A549 (cell line): Measurements from ENCODE around the gene DAD1. TPM values are rescaled to one million over a fixed set of nuclear protein-coding genes. Genes with fewer than 3 reads are reported as not detected.
"Not testable (repeated sequence)": the region's sequence is repeated elsewhere in the genome, so short reads cannot be mapped to it uniquely, and the experiment has no call there.

Experiments
- ATAC-seq, 2 experiments: fragments of 200-7000 bp in 1 of 2; fragments of >200 bp in 1 of 2; cut with Nextera tagmentation in 1 of 2; cut with Tn5 transposase in 1 of 2; 3 replicates each; pipeline versions ENCODE4 v1.8.0 to v1.9.1; 2018 to 2020; ENCODE audit warnings: mild to moderate bottlenecking in 1 of 2, moderate library complexity in 1 of 2
- CTCF ChIA-PET: fragments of 300-600 bp; sonication (Branson Sonifier 250); formaldehyde crosslinking; extraction: SDS; loops from one replicate; lab custom pipeline; 2021; ENCODE audit warnings: antibody characterized with exemption, inconsistent platforms; lab: Yijun Ruan, JAX
- POLR2A ChIA-PET: fragments of 350-600 bp; formaldehyde crosslinking; extraction: SDS; loops from one replicate; lab custom pipeline; 2021; ENCODE audit warnings: antibody characterized with exemption, inconsistent platforms; lab: Yijun Ruan, JAX
- DNase-seq, 2 experiments: peaks; one replicate each; pipeline versions ENCODE4 v3.0.0 to v3.0.0-alpha.2; 2011 to 2016; ENCODE audit warnings: low read depth in 1 of 2, low spot score in 1 of 2
- FAIRE-seq: peaks from 2 replicates; lab custom pipeline; 2011; peaks lifted over from hg19 to GRCh38; lab: Jason Lieb, UNC
- H3K27ac ChIP-seq, 2 experiments: fragments of >200 bp; sonication (Bioruptor Twin); formaldehyde crosslinking; 3 replicates each; pipeline ENCODE4 v1.5.1; 2016 to 2017
- H3K4me1 ChIP-seq: fragments of >200 bp; sonication (Bioruptor Twin); formaldehyde crosslinking; 3 replicates; pipeline ENCODE4 v1.6.1; 2016
- H3K4me2 ChIP-seq: fragments of >200 bp; sonication (Bioruptor Twin); formaldehyde crosslinking; 3 replicates; pipeline ENCODE4 v1.6.1; 2016
- H3K4me3 ChIP-seq: fragments of >200 bp; sonication (Bioruptor Twin); formaldehyde crosslinking; 3 replicates; pipeline ENCODE4 v1.5.1; 2016
- H3K9me3 ChIP-seq: fragments of >200 bp; sonication (Bioruptor Twin); formaldehyde crosslinking; 3 replicates; pipeline ENCODE4 v1.6.1; 2016
- EHF ChIP-seq: fragments of 250-450 bp; sonication (Bioruptor Pico); IDR thresholded peaks from 2 replicates; pipeline ENCODE4 v1.5.0; 2020; ENCODE audit warnings: mild to moderate bottlenecking
- HDAC2 ChIP-seq: fragments of 200-600 bp; sonication (generic); IDR thresholded peaks from 2 replicates; pipeline ENCODE4 v1.6.1; 2016
- HEYL ChIP-seq: fragments of 250-450 bp; sonication (Bioruptor Pico); IDR thresholded peaks from 2 replicates; pipeline ENCODE4 v1.8.0; 2021; ENCODE audit warnings: mild to moderate bottlenecking, moderate library complexity
- HOXA7 ChIP-seq: fragments of 250-450 bp; sonication (Bioruptor Pico); IDR thresholded peaks from 2 replicates; pipeline ENCODE4 v1.5.0; 2020; ENCODE audit warnings: mild to moderate bottlenecking, moderate library complexity
- HOXB5 ChIP-seq: fragments of 250-450 bp; sonication (Bioruptor Pico); IDR thresholded peaks from 2 replicates; pipeline ENCODE4 v1.5.0; 2020; ENCODE audit warnings: mild to moderate bottlenecking, moderate library complexity
- JUN ChIP-seq, 2 experiments: fragments of >200 bp; sonication (Bioruptor Twin); formaldehyde crosslinking; IDR thresholded peaks; 2 replicates in 1 of 2; 3 replicates in 1 of 2; pipeline ENCODE4 v1.6.1; 2016 to 2017
- JUNB ChIP-seq: fragments of >200 bp; sonication (Bioruptor Twin); formaldehyde crosslinking; IDR thresholded peaks from 2 replicates; pipeline ENCODE4 v1.6.1; 2016
- KDM5A ChIP-seq: fragments of 200-600 bp; sonication (generic); IDR thresholded peaks from 2 replicates; pipeline ENCODE4 v1.6.1; 2016; ENCODE audit warnings: antibody characterized with exemption, mild to moderate bottlenecking
- MAFK ChIP-seq: fragments of 450-650 bp; IDR thresholded peaks from 2 replicates; pipeline ENCODE4 v1.6.1; 2014; ENCODE audit not compliant: partially characterized antibody
- MAZ ChIP-seq: fragments of 150-350 bp; IDR thresholded peaks from 2 replicates; pipeline ENCODE4 v1.6.1; 2014; ENCODE audit warnings: antibody characterized with exemption, low read depth, low read length, borderline replicate concordance
- PHF8 ChIP-seq: fragments of 200-600 bp; sonication (generic); IDR thresholded peaks from 2 replicates; pipeline ENCODE4 v1.6.1; 2016; ENCODE audit warnings: low read depth, mild to moderate bottlenecking, antibody characterized with exemption, moderate library complexity, borderline replicate concordance
- POLR2AphosphoS2 ChIP-seq: conservative IDR thresholded peaks from 2 replicates; pipeline ENCODE4 v1.6.1; 2012; ENCODE audit warnings: low read length, improper control_type of control experiment, inconsistent platforms
- RAD21 ChIP-seq, 2 experiments: fragments of >200 bp in 1 of 2; sonication (Bioruptor Twin) in 1 of 2; formaldehyde crosslinking in 1 of 2; IDR thresholded peaks in 1 of 2; conservative IDR thresholded peaks in 1 of 2; 2 replicates in 1 of 2; 3 replicates in 1 of 2; pipeline ENCODE4 v1.6.1; 2012 to 2018; ENCODE audit warnings: inconsistent platforms in 1 of 2
- TFCP2L1 ChIP-seq: fragments of 250-450 bp; sonication (Bioruptor Pico); IDR thresholded peaks from 2 replicates; pipeline ENCODE4 v1.5.0; 2021; ENCODE audit warnings: mild to moderate bottlenecking
- ZNF302 ChIP-seq: fragments of 250-450 bp; sonication (Bioruptor Pico); IDR thresholded peaks from 2 replicates; pipeline ENCODE4 v1.9.0; 2021; ENCODE audit warnings: inconsistent platforms, mild to moderate bottlenecking, moderate library complexity
- WGBS: methylation state at CpG from one replicate; pipeline ENCODE4 v1.1.6; 2017; ENCODE audit errors: missing lambda C conversion rate; 5-methylcytosine and 5-hydroxymethylcytosine counted together
- polyA plus RNA-seq, 4 experiments: library from polyadenylated mRNA; depleted of rRNA in 3 of 4; stranded (reverse); fragments of >200 nt; fragmentation: RNase III in 1 of 4; extraction: RNeasy Plus Mini Kit Qiagen cat#74134 plus additional on column Dnase treatment in 1 of 4; gene quantifications; 2 replicates in 3 of 4; 3 replicates in 1 of 4; pipeline ENCODE4 v1.2.3, GENCODE V29; 2011 to 2017
- TF ChIP-seq, protein P1 (sequence below): fragments of 250-450 bp; sonication (Bioruptor Pico); IDR thresholded peaks from 2 replicates; pipeline ENCODE4 v1.5.0; 2021; ENCODE audit warnings: mild to moderate bottlenecking, moderate library complexity, borderline replicate concordance
- TF ChIP-seq, protein P2 (sequence below): fragments of 450-650 bp; IDR thresholded peaks from 2 replicates; pipeline ENCODE4 v1.6.1; 2014; ENCODE audit warnings: antibody characterized with exemption

The DAD1 gene
- polyA plus RNA-seq, 2 of the 4 experiments (the other 2 are of a cell fraction) = 317 to 474 TPM

DNA sequence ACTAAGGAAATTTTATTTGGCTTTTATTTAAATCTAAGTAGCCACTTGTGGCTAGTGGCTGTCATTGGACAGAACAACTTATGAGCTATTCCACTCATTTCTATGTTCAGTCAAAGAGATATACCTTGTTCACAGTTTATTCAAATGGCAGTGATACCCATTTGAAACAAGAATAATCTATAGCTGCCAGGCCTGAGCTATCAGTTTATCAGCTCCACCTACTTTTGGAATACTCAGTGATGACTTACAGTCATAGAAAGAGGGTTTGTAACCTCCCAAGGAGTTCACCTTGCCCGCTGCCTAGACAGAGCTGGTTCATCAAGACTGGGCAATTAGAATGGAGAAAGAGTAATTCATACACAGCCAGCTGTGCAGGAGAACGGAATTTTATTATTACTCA lies 4.6 kb upstream of the DAD1 start:
- Histone ChIP-seq H3K4me3 (no peak overlapping the region), H3K9me3 (no peaks in the 10 kb centered on the region), H3K27ac (no peak overlapping the region), H3K4me2 (no peak overlapping the region), H3K4me1 (peaks cover 13% of the 10 kb centered on the region)
- FAIRE-seq (no peak), DNase-seq (no peak), ATAC-seq (no peak)
- ChIA-PET CTCF (interaction anchor here (0.8 to 10.2 kb wide), 10 partner anchors 9 to 229 kb away, joined by 3 to 102 read pairs (median 4); no protein-coding TSS in a partner anchor), POLR2A (no interaction called here)
- WGBS = 77% methylated on average over 2 of the region's 2 CpGs
- no peak for TF ChIP-seq JUNB
- no peak for TF ChIP-seq TFCP2L1 (CRISPR knock-in tag)
- TF ChIP-seq KDM5A = no peak
- no peak for TF ChIP-seq HOXA7 (CRISPR knock-in tag)
- TF ChIP-seq, protein P1, sequence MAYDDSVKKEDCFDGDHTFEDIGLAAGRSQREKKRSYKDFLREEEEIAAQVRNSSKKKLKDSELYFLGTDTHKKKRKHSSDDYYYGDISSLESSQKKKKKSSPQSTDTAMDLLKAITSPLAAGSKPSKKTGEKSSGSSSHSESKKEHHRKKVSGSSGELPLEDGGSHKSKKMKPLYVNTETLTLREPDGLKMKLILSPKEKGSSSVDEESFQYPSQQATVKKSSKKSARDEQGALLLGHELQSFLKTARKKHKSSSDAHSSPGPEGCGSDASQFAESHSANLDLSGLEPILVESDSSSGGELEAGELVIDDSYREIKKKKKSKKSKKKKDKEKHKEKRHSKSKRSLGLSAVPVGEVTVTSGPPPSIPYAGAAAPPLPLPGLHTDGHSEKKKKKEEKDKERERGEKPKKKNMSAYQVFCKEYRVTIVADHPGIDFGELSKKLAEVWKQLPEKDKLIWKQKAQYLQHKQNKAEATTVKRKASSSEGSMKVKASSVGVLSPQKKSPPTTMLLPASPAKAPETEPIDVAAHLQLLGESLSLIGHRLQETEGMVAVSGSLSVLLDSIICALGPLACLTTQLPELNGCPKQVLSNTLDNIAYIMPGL (CRISPR knock-in tag) = no peak
- TF ChIP-seq RAD21 (conservative IDR thresholded peaks at IDR 0.05 in 1 of 2, IDR thresholded peaks at IDR 0.05 in 1 of 2) = no peak
- TF ChIP-seq EHF = no peak

DNA sequence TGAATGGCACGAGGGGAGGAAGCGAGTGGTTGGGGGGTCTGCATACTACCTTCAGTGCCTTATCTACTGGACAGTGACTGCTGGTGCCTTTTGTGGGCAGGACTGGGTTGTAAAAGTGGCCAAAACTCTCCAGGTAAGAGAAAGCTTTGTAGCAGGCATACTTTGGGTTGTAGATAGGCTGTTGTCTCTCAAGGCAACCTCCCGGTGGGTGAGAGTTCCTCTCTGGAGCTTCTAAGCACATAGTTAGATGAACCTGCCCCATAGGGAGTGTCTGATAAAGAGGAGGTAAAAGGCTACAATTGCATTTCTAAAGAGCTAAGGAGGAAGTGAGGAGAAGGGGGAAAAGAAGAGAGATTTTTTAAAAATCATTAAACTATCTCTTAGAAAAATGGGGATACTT lies 4.2 kb upstream of the DAD1 start:
- 61% methylated on average over 3 of the region's 3 CpGs for WGBS

GRCh38 chr14:22588526-22589095 lies 413 bp downstream of the DAD1 start:
- ATAC-seq (peak in 1 of 2 experiments; percentile 58; a peak in 2 of 6 replicates), FAIRE-seq (no peak), DNase-seq (no peak)
- ChIA-PET CTCF (interaction anchor here (0.6 to 10.2 kb wide), 15 partner anchors 8 to 294 kb away, joined by 3 to 102 read pairs (median 5); partner anchors contain the start of genes ABHD4, OR6J1 and REM2), POLR2A (interaction anchor here (0.7 to 2.4 kb wide), 14 partner anchors 10 to 507 kb away, joined by 3 to 42 read pairs (median 7); partner anchors contain the start of genes ABHD4, ACIN1 and C14orf119)
- H3K4me2 ChIP-seq = peak overlapping the region; percentile 93
- WGBS = under 1% methylated on average over 17 of the region's 17 CpGs
- TF ChIP-seq TFCP2L1 (CRISPR knock-in tag) (no peak), HEYL (no peak), RAD21 (conservative IDR thresholded peaks at IDR 0.05 in 1 of 2, IDR thresholded peaks at IDR 0.05 in 1 of 2) (no peak), MAZ (no peak), MAFK (no peak), ZNF302 (CRISPR knock-in tag) (no peak), PHF8 (peak; percentile 71; the same call in 1 of the 2 replicates), JUN (IDR thresholded peaks at IDR 0.05) (peak in 1 of 2 experiments; percentile 6; a peak in 1 of 5 replicates), HOXB5 (no peak), POLR2AphosphoS2 (no peak)
- TF ChIP-seq, protein P2, sequence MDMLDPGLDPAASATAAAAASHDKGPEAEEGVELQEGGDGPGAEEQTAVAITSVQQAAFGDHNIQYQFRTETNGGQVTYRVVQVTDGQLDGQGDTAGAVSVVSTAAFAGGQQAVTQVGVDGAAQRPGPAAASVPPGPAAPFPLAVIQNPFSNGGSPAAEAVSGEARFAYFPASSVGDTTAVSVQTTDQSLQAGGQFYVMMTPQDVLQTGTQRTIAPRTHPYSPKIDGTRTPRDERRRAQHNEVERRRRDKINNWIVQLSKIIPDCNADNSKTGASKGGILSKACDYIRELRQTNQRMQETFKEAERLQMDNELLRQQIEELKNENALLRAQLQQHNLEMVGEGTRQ = no peak
- peaks cover 32% of the 10 kb centered on the region for H3K4me1 ChIP-seq
- peak overlapping the region; percentile 80 for H3K4me3 ChIP-seq
- peak overlapping the region; percentile 79 to 89 for H3K27ac ChIP-seq
- no peaks in the 10 kb centered on the region for H3K9me3 ChIP-seq

More for the DNA sequence above, 4.2 kb upstream of the DAD1 start:
- no peak for ATAC-seq
- Histone ChIP-seq H3K4me1 (peaks cover 13% of the 10 kb centered on the region), H3K4me3 (no peak overlapping the region)
- no peak for FAIRE-seq
- no peak for TF ChIP-seq HDAC2
- TF ChIP-seq, all 56 proteins: peak for 0
- Histone ChIP-seq H3K4me2 (no peak overlapping the region), H3K9me3 (no peaks in the 10 kb centered on the region), H3K27ac (no peak overlapping the region)
- CTCF ChIA-PET = interaction anchor here (0.5 to 10.2 kb wide), 12 partner anchors 9 to 493 kb away, joined by 3 to 102 read pairs (median 4); partner anchors contain the start of gene OR6J1
- POLR2A ChIA-PET = no interaction called here
- no peak for DNase-seq

GRCh38 chr14:22587677-22588422 lies 1.2 kb downstream of the DAD1 start:
- ChIA-PET POLR2A (interaction anchor here (1.8 kb wide), 1 partner anchor 65 kb away, joined by 8 read pairs; no protein-coding TSS in a partner anchor), CTCF (interaction anchor here (0.6 to 10.2 kb wide), 7 partner anchors 13 to 225 kb away, joined by 3 to 102 read pairs (median 8); partner anchors contain the start of gene ABHD4)
- WGBS = 80% methylated on average over 10 of the region's 10 CpGs
- not testable (repeated sequence) for H3K9me3 ChIP-seq, DNase-seq, FAIRE-seq, ATAC-seq
- H3K27ac ChIP-seq = peak overlapping the region; percentile 79 to 89; a peak in 5 of 6 replicates
- H3K4me1 ChIP-seq = peaks cover 32% of the 10 kb centered on the region
- peak overlapping the region; percentile 80 for H3K4me3 ChIP-seq
- peak overlapping the region; percentile 93 for H3K4me2 ChIP-seq
